Testis (tissue), 3 donors: Measurements from ENCODE around the gene GYPC. TPM values are rescaled to one million over a fixed set of nuclear protein-coding genes. Genes with fewer than 3 reads are reported as not detected.
"Not testable (repeated sequence)": the region's sequence is repeated elsewhere in the genome, so short reads cannot be mapped to it uniquely, and the experiment has no call there.

ENCODE experiments used
- DNase-seq: peaks from one replicate; pipeline ENCODE4 v3.0.0-alpha.2; 2019
- H3K27ac ChIP-seq, 2 donors: fragments of 200-600 bp; sonication (generic); one replicate each; pipeline ENCODE4 v1.5.1; 2019
- H3K27me3 ChIP-seq: fragments of 200-600 bp; sonication (generic); one replicate; pipeline ENCODE4 v1.5.1; 2019
- H3K36me3 ChIP-seq: fragments of 200-600 bp; sonication (generic); one replicate; pipeline ENCODE4 v1.5.1; 2017; ENCODE audit warnings: low read depth; ENCODE audit errors: missing control alignments
- H3K4me1 ChIP-seq: fragments of 200-600 bp; sonication (generic); one replicate; pipeline ENCODE4 v1.5.1; 2019
- H3K4me3 ChIP-seq, 2 donors: fragments of 200-600 bp; sonication (generic); one replicate each; pipeline ENCODE4 v1.5.1; 2017 to 2019
- H3K9me3 ChIP-seq: fragments of 200-600 bp; sonication (generic); one replicate; pipeline ENCODE4 v1.5.1; 2017
- POLR2A ChIP-seq: fragments of 450-650 bp; IDR thresholded peaks from one replicate; pipeline ENCODE4 v1.6.1; 2017; ENCODE audit warnings: antibody characterized with exemption, mild to moderate bottlenecking, moderate library complexity
- WGBS, 2 donors: methylation state at CpG; one replicate each; pipeline ENCODE4 v1.1.5; 2018; 5-methylcytosine and 5-hydroxymethylcytosine counted together
- intact Hi-C: fragments of 100-400 bp; cut with DNase I; formaldehyde crosslinking; loops from one replicate; pipeline ENCODE4 v1.15.1; 2023; ENCODE audit warnings: low total_unique reads
- polyA plus RNA-seq: library from polyadenylated mRNA; stranded (reverse); fragments of 350-450 nt; fragmentation: Illumina TruSeq; extraction: RNeasy Lipid Tissue Mini Kit (QIAGEN cat#74804); gene quantifications from one replicate; pipeline ENCODE4 v1.2.3, GENCODE V29; 2014; ENCODE audit warnings: low read depth, low replicate concordance; ENCODE audit not compliant: insufficient read depth
- total RNA-seq, 2 donors: library from RNA; depleted of rRNA; stranded (reverse); fragments of >200 nt; gene quantifications; one replicate each; pipeline ENCODE4 v1.2.3, GENCODE V29; 2016
- TF ChIP-seq, protein P1 (sequence below), 3 experiments: fragments of 450-650 bp in 2 of 3; fragments of 200-600 bp in 1 of 3; sonication (generic) in 1 of 3; IDR thresholded peaks; one replicate each; pipeline ENCODE4 v1.5.1; 2016 to 2019; ENCODE audit warnings: antibody characterized with exemption in 3 of 3, mild to moderate bottlenecking in 2 of 3, moderate library complexity in 1 of 3

Gene GYPC
- total and polyA plus RNA-seq, 3 donors from 2014 or later, result 9.9 to 40.2 (median 15.5) TPM

DNA sequence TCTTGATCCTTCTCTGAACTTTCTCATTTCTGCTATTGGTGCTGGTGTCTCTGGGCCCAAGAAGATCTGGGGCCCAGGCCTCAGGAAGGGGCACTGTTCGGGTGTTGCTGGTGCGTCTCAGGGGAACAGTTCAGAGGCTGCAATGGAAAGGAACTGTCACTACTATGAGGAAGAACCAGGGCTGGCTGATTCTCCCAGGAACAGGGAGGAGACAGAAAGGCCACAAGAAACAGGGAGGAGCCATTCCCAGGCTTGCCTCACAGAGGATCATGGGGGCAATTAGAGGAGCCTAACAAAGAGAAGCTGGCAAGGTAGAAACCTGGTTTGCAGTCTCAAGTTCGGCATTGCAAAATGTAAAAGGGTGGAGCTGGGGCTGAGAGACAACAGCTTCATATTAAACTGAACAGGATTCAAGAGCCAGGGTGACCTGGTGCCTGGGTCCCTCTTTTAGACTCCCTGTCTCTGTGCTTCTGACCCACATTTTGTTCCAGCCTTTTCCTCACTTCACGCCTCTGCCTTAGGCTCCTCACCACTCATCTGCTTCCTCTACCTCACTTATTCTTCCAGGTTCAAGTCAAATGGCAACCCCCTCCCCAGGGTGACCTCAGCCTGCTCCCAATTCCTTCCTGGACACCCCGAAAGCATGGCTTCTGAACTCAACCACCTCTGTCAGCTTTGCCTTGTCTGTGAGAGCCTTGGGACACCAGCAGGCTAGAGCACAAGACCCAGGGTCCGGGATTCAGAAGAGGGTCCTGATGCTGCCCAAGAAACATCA lies 58.4 kb downstream of the GYPC start:
- 84 to 90% methylated on average over 6 of the region's 6 CpGs for WGBS, 2 donors
- no peaks in the 10 kb centered on the region for H3K36me3 ChIP-seq
- no peaks in the 10 kb centered on the region for H3K4me1 ChIP-seq
- TF ChIP-seq, protein P1, sequence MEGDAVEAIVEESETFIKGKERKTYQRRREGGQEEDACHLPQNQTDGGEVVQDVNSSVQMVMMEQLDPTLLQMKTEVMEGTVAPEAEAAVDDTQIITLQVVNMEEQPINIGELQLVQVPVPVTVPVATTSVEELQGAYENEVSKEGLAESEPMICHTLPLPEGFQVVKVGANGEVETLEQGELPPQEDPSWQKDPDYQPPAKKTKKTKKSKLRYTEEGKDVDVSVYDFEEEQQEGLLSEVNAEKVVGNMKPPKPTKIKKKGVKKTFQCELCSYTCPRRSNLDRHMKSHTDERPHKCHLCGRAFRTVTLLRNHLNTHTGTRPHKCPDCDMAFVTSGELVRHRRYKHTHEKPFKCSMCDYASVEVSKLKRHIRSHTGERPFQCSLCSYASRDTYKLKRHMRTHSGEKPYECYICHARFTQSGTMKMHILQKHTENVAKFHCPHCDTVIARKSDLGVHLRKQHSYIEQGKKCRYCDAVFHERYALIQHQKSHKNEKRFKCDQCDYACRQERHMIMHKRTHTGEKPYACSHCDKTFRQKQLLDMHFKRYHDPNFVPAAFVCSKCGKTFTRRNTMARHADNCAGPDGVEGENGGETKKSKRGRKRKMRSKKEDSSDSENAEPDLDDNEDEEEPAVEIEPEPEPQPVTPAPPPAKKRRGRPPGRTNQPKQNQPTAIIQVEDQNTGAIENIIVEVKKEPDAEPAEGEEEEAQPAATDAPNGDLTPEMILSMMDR (IDR thresholded peaks at IDR 0.05), result no peak
- TF ChIP-seq POLR2A, result no peak
- intact Hi-C loops, result no loop called here
- H3K27me3 ChIP-seq, result no peaks in the 10 kb centered on the region
- H3K9me3 ChIP-seq, result no peaks in the 10 kb centered on the region
- no peak overlapping the region for H3K4me3 ChIP-seq
- H3K27ac ChIP-seq, result no peak overlapping the region
- no peak for DNase-seq

DNA sequence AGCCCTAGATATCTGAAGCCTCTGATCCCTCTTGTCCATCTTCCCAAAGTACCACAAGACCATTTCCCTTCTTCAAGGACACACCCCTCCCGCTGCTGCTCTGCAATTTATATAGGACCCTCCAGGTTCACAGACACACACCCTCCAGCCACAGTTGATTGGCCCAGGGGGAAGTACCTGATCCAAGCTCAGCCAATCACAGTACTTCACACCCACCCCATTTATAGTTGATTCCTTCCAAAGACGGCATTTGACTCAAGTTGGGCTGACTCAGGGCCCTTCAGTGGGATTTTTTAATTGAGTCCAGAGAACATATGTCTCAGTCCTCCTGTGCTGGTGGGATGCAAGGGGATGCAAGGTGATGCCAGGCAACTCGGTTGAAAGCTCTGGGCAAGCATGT lies 59.2 kb downstream of the GYPC start:
- H3K27ac ChIP-seq, result no peak overlapping the region
- no peak overlapping the region for H3K4me3 ChIP-seq
- H3K9me3 ChIP-seq, result no peaks in the 10 kb centered on the region
- no peaks in the 10 kb centered on the region for H3K4me1 ChIP-seq
- no peaks in the 10 kb centered on the region for H3K36me3 ChIP-seq
- no peak for DNase-seq
- H3K27me3 ChIP-seq, result no peaks in the 10 kb centered on the region
- no peak for TF ChIP-seq POLR2A
- TF ChIP-seq, protein P1 (IDR thresholded peaks at IDR 0.05), result no peak
- 86 to 90% methylated on average over 3 of the region's 3 CpGs for WGBS, 2 donors
- intact Hi-C loops, result no loop called here

DNA sequence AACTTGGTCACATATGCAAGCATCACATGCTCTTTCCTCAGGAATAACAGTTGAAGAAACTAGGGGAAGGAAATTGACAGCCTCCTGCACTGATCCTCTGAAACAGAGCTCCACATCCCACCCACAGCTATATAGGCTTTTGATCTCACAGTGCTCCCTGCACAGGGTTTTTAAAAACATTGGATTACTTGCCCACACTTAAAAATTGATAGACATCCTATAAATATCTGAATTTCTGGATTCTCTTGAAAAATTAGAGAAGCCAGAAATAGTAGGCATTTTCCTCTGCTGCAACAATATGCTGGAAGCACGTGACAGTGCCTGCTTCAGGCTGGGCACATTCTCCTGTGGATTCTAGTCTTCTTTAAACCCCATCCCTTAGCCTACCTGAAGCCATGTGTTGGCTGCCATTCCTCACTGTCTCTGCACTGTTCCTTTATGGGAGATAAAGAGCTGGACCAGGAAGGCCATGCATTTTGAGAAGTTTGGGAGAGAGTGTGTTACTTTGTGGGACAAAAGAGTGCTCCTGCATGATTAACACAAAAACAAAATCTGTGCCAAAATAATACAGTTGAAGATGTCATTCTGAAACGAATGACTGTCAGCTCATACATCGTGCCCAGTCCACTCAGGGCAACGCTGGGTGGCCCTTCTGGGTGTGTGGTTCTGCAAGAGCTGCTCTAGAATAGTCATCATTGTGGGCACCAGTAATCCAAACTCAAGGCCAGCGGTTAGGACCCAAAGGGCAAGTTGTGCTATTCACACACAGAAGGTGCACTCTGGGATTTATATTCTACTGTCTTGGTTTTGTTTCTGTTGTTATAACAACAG lies 59.8 kb downstream of the GYPC start:
- Histone ChIP-seq H3K27me3 (no peaks in the 10 kb centered on the region), H3K36me3 (no peaks in the 10 kb centered on the region), H3K4me3 (no peak overlapping the region), H3K27ac (no peak overlapping the region), H3K9me3 (no peaks in the 10 kb centered on the region), H3K4me1 (no peaks in the 10 kb centered on the region)
- DNase-seq, result no peak
- intact Hi-C loops, result no loop called here
- TF ChIP-seq, protein P1 (IDR thresholded peaks at IDR 0.05), result no peak
- TF ChIP-seq POLR2A, result no peak
- 78 to 88% methylated on average over 5 of the region's 5 CpGs for WGBS, 2 donors

DNA sequence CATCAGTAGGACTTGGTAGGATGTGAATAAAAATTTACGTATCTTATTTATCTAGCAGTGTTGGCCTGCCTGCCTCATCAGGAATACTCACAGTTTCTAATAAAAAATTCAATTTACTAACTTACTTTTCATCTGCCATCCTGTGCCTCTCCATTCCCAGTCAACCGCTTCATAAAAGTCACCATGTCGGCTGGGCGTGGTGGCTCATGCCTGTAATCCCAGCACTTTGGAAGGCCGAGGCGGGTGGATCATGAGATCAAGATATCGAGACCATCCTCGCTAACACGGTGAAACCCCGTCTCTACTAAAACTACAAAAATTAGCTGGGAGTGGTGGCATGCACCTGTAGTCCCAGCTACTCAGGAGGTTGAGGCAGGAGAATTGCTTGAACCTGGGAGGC lies 61.3 kb downstream of the GYPC start:
- H3K4me3 ChIP-seq, DNase-seq, H3K9me3 ChIP-seq, H3K27me3 ChIP-seq, H3K4me1 ChIP-seq, H3K27ac ChIP-seq, H3K36me3 ChIP-seq, intact Hi-C loops: not testable (repeated sequence)
- 89 to 97% methylated on average over 10 of the region's 10 CpGs for WGBS, 2 donors

DNA sequence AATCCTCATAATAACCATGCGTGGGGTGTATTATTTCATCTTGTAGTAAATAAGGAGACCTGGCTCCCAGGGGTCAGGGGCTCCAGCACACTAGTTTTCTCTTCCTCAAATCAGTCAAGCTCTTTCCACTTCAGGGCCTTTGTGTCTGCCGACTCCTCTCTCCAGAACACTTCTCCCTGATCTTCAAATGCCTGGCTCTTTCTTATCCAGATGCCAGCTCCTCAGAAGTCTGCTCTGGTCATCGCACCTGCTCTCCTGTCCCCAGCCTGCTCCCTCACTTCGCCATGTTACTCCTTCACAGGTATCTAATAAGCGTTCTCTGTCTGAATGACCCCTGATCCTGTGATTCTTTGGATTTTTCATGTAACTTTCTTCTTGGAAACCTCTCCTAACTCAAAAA lies 62.0 kb downstream of the GYPC start:
- intact Hi-C loops, result no loop called here
- TF ChIP-seq, protein P1 (IDR thresholded peaks at IDR 0.05), result no peak
- DNase-seq, result no peak
- Histone ChIP-seq H3K27ac (no peak overlapping the region), H3K36me3 (no peaks in the 10 kb centered on the region), H3K4me3 (no peak overlapping the region), H3K9me3 (no peaks in the 10 kb centered on the region), H3K27me3 (no peaks in the 10 kb centered on the region), H3K4me1 (no peaks in the 10 kb centered on the region)
- WGBS, 2 donors, result 92 to 93% methylated on average over 5 of the region's 5 CpGs
